Kidney epithelial cell (primary cell): ENCODE data around the gene ANKFY1. TPM values are rescaled to one million over a fixed set of nuclear protein-coding genes. Genes with fewer than 3 reads are reported as not detected.

Source experiments
- DNase-seq: peaks from one replicate; pipeline ENCODE4 v3.0.0-alpha.2; 2010; ENCODE audit warnings: low read depth
- H3K27me3 ChIP-seq: 2 replicates; pipeline ENCODE4 v1.6.0; 2011; ENCODE audit warnings: low read length; ENCODE audit not compliant: control insufficient read depth, insufficient read depth
- H3K36me3 ChIP-seq: 2 replicates; pipeline ENCODE4 v1.5.1; 2011; ENCODE audit warnings: low read length; ENCODE audit not compliant: control insufficient read depth, insufficient read depth
- H3K4me3 ChIP-seq: 2 replicates; pipeline ENCODE4 v1.5.1; 2011; ENCODE audit warnings: low read depth, mild to moderate bottlenecking, control low read depth, low read length
- CTCF ChIP-seq: IDR thresholded peaks from 2 replicates; pipeline ENCODE4 v1.5.1; 2011; ENCODE audit warnings: mild to moderate bottlenecking, moderate library complexity, low read length, control low read depth, inconsistent platforms; ENCODE audit not compliant: insufficient read depth, poor library complexity, severe bottlenecking
- total RNA-seq: library from RNA; depleted of rRNA; stranded (reverse); fragments of >200 nt; gene quantifications from 2 replicates; pipeline ENCODE4 v1.2.3, GENCODE V29; 2015

Gene ANKFY1
- total RNA-seq, 1 donor from 2014 or later: 39.4 TPM

GRCh38 chr17:4174556-4174955, 89.2 kb downstream of the ANKFY1 start:
- H3K27me3 ChIP-seq: no peaks in the 10 kb centered on the region
- H3K36me3 ChIP-seq: peaks cover 2% of the 10 kb centered on the region
- TF ChIP-seq CTCF: no peak
- no peak overlapping the region for H3K4me3 ChIP-seq
- no peak for DNase-seq

GRCh38 chr17:4173781-4174180, 90.0 kb downstream of the ANKFY1 start:
- no peak for DNase-seq
- no peak overlapping the region for H3K4me3 ChIP-seq
- H3K36me3 ChIP-seq: peaks cover 2% of the 10 kb centered on the region
- TF ChIP-seq CTCF: no peak
- H3K27me3 ChIP-seq: no peaks in the 10 kb centered on the region

GRCh38 chr17:4172356-4172755, 91.4 kb downstream of the ANKFY1 start:
- no peaks in the 10 kb centered on the region for H3K27me3 ChIP-seq
- DNase-seq: no peak
- peaks cover 2% of the 10 kb centered on the region for H3K36me3 ChIP-seq
- no peak overlapping the region for H3K4me3 ChIP-seq
- no peak for TF ChIP-seq CTCF

- TF ChIP-seq CTCF: no peak
- H3K27me3 ChIP-seq: no peaks in the 10 kb centered on the region
- H3K4me3 ChIP-seq: no peak overlapping the region
- DNase-seq: no peak
- H3K36me3 ChIP-seq: peaks cover 2% of the 10 kb centered on the region
Observed at GRCh38 chr17:4170639-4171280, 93.0 kb downstream of the ANKFY1 start.

GRCh38 chr17:4167786-4168185, 96.0 kb downstream of the ANKFY1 start:
- H3K36me3 ChIP-seq: peaks cover 2% of the 10 kb centered on the region
- no peak for DNase-seq
- H3K4me3 ChIP-seq: no peak overlapping the region
- TF ChIP-seq CTCF: no peak
- no peaks in the 10 kb centered on the region for H3K27me3 ChIP-seq

GRCh38 chr17:4166419-4166818, 97.4 kb downstream of the ANKFY1 start:
- no peak overlapping the region for H3K4me3 ChIP-seq
- DNase-seq: no peak
- no peak for TF ChIP-seq CTCF
- peaks cover 2% of the 10 kb centered on the region for H3K36me3 ChIP-seq
- no peaks in the 10 kb centered on the region for H3K27me3 ChIP-seq
